HEK293T (cell line): Measurements from ENCODE around the gene PEX16.

Experiments used
- CTCF ChIA-PET: fragments of 350-600 bp; formaldehyde crosslinking; extraction: SDS; loops from one replicate; lab custom pipeline; 2021; ENCODE audit warnings: antibody characterized with exemption, inconsistent platforms; lab: Yijun Ruan, JAX
- POLR2A ChIA-PET: fragments of 350-600 bp; formaldehyde crosslinking; extraction: SDS; loops from one replicate; lab custom pipeline; 2020; ENCODE audit warnings: antibody characterized with exemption, inconsistent platforms; lab: Yijun Ruan, JAX
- DNase-seq: peaks from one replicate; pipeline ENCODE4 v3.0.0; 2012; ENCODE audit warnings: mixed read lengths; ENCODE audit errors: extremely low spot score
- ARNT ChIP-seq: fragments of 450-650 bp; IDR thresholded peaks from 2 replicates; pipeline ENCODE4 v1.6.1; 2017; ENCODE audit warnings: mild to moderate bottlenecking
- CTBP1 ChIP-seq: fragments of 450-650 bp; IDR thresholded peaks from 2 replicates; pipeline ENCODE4 v1.6.1; 2016; ENCODE audit warnings: borderline replicate concordance
- FOXA1 ChIP-seq: fragments of 450-650 bp; IDR thresholded peaks from 2 replicates; pipeline ENCODE4 v1.6.1; 2016; ENCODE audit warnings: mild to moderate bottlenecking
- FOXK2 ChIP-seq: fragments of 450-650 bp; IDR thresholded peaks from 2 replicates; pipeline ENCODE4 v1.6.1; 2016; ENCODE audit warnings: mild to moderate bottlenecking
- FOXM1 ChIP-seq: fragments of 450-650 bp; IDR thresholded peaks from 2 replicates; pipeline ENCODE4 v1.6.1; 2017; ENCODE audit warnings: mild to moderate bottlenecking, borderline replicate concordance
- HDGF ChIP-seq: fragments of 450-650 bp; IDR thresholded peaks from 2 replicates; pipeline ENCODE4 v1.6.1; 2017; ENCODE audit warnings: antibody characterized with exemption, borderline replicate concordance
- LEF1 ChIP-seq: fragments of 450-650 bp; IDR thresholded peaks from 2 replicates; pipeline ENCODE4 v1.6.1; 2017; ENCODE audit warnings: mild to moderate bottlenecking, borderline replicate concordance
- NFRKB ChIP-seq: fragments of 450-650 bp; IDR thresholded peaks from 2 replicates; pipeline ENCODE4 v1.6.1; 2016; ENCODE audit warnings: mild to moderate bottlenecking, moderate library complexity
- SP1 ChIP-seq: fragments of 450-650 bp; IDR thresholded peaks from 2 replicates; pipeline ENCODE4 v1.6.1; 2017
- SUZ12 ChIP-seq: fragments of 450-650 bp; IDR thresholded peaks from 2 replicates; pipeline ENCODE4 v1.6.1; 2016; ENCODE audit warnings: mild to moderate bottlenecking
- ZNF384 ChIP-seq: fragments of 450-650 bp; IDR thresholded peaks from 2 replicates; pipeline ENCODE4 v1.6.1; 2016
- TF ChIP-seq, protein P1 (sequence below): fragments of 450-650 bp; IDR thresholded peaks from 2 replicates; pipeline ENCODE4 v1.6.1; 2016

The PEX16 gene

DNA sequence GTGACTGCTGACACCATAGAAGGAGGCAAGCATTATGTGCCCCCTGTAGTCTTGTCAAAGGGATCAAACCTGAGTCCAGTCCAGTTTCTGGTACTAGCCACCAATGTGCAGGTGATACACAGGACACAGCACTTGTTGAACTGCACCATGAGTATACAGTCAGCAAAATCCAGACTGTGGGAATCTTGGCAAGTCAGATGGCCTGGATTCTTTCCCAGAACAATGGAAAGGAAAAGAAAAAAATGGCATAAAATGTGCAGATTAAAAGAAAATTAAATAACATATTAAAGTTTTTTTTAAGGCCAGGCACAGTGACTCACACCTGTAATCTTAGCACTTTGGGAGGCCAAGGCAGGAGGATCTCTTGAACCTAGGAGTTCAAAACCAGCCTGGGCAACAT lies 53.6 kb downstream of the PEX16 start:
- ChIA-PET POLR2A (no interaction called here), CTCF (interaction anchor here (1.5 kb wide), 1 partner anchor 8 kb away, joined by 6 read pairs; no protein-coding TSS in a partner anchor)
- no peak for DNase-seq
- no peak for TF ChIP-seq FOXM1
- TF ChIP-seq NFRKB: no peak
- no peak for TF ChIP-seq SP1
- no peak for TF ChIP-seq LEF1

GRCh38 chr11:45860764-45861510 lies 56.7 kb downstream of the PEX16 start:
- no peak for DNase-seq
- TF ChIP-seq LEF1: no peak
- TF ChIP-seq ZNF384: no peak
- TF ChIP-seq HDGF: no peak
- no peak for TF ChIP-seq SUZ12
- no peak for TF ChIP-seq ARNT
- no peak for TF ChIP-seq FOXK2
- TF ChIP-seq FOXA1: no peak
- no peak for TF ChIP-seq NFRKB
- no peak for TF ChIP-seq CTBP1
- CTCF ChIA-PET: interaction anchor here (0.5 to 1.7 kb wide), 2 partner anchors 11 to 453 kb away, joined by 3 to 6 read pairs; no protein-coding TSS in a partner anchor
- POLR2A ChIA-PET: interaction anchor here (0.7 kb wide), 1 partner anchor 15 kb away, joined by 3 read pairs; no protein-coding TSS in a partner anchor

GRCh38 chr11:45860348-45860747 lies 57.3 kb downstream of the PEX16 start:
- DNase-seq: no peak
- CTCF ChIA-PET: interaction anchor here (0.6 to 1.6 kb wide), 2 partner anchors 13 to 1442 kb away, joined by 4 to 6 read pairs; no protein-coding TSS in a partner anchor
- no peak for TF ChIP-seq SP1
- TF ChIP-seq, protein P1, sequence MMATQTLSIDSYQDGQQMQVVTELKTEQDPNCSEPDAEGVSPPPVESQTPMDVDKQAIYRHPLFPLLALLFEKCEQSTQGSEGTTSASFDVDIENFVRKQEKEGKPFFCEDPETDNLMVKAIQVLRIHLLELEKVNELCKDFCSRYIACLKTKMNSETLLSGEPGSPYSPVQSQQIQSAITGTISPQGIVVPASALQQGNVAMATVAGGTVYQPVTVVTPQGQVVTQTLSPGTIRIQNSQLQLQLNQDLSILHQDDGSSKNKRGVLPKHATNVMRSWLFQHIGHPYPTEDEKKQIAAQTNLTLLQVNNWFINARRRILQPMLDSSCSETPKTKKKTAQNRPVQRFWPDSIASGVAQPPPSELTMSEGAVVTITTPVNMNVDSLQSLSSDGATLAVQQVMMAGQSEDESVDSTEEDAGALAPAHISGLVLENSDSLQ: no peak
- POLR2A ChIA-PET: no interaction called here
